Transverse colon (tissue), 4 donors: Measurements from ENCODE around the gene LINGO3. TPM values are rescaled to one million over a fixed set of nuclear protein-coding genes. Genes with fewer than 3 reads are reported as not detected.
A peak's percentile ranks its signal among the peaks of the same experiment; 100 is the strongest.

Experiments
- DNase-seq: peaks from one replicate; pipeline ENCODE4 v3.0.0-alpha.2; 2019
- H3K27ac ChIP-seq, 4 donors: fragments of 200-600 bp; sonication (generic); 2 replicates each; pipeline ENCODE4 v1.5.1; 2016 to 2018; ENCODE audit warnings: inconsistent platforms in 4 of 4
- H3K27me3 ChIP-seq: fragments of 200-600 bp; sonication (generic); 2 replicates; pipeline ENCODE4 v1.5.1; 2017; ENCODE audit warnings: inconsistent platforms
- H3K36me3 ChIP-seq, 4 donors: fragments of 200-600 bp; sonication (generic); 2 replicates each; pipeline ENCODE4 v1.5.1; 2017 to 2019; ENCODE audit warnings: inconsistent platforms in 4 of 4
- H3K4me1 ChIP-seq, 4 donors: fragments of 200-600 bp; sonication (generic); 2 replicates each; pipeline ENCODE4 v1.5.1; 2017 to 2020; ENCODE audit warnings: inconsistent platforms in 4 of 4
- H3K4me3 ChIP-seq, 4 donors: fragments of 200-600 bp; sonication (generic); 1 replicate in 1 of 4; 2 replicates in 3 of 4; pipeline versions ENCODE4 v1.5.1 to v1.6.1; 2017 to 2019; ENCODE audit warnings: inconsistent platforms in 4 of 4
- H3K9me3 ChIP-seq, 2 donors: fragments of 200-600 bp; sonication (generic); 2 replicates each; pipeline ENCODE4 v1.5.1; 2017 to 2019; ENCODE audit warnings: inconsistent platforms in 2 of 2
- EP300 ChIP-seq: sonication (generic); formaldehyde crosslinking; IDR thresholded peaks from one replicate; pipeline ENCODE4 v1.6.1; 2017; ENCODE audit warnings: antibody characterized with exemption, low read depth
- POLR2A ChIP-seq: fragments of 450-650 bp; IDR thresholded peaks from one replicate; pipeline ENCODE4 v1.6.1; 2016; ENCODE audit warnings: antibody characterized with exemption, mild to moderate bottlenecking, moderate library complexity
- POLR2AphosphoS5 ChIP-seq, 3 donors: sonication (generic); formaldehyde crosslinking; IDR thresholded peaks; one replicate each; pipeline ENCODE4 v1.6.1; 2016; ENCODE audit warnings: antibody characterized with exemption in 3 of 3
- WGBS, 2 donors: methylation state at CpG; one replicate each; pipeline ENCODE4 v1.1.5; 2018; ENCODE audit warnings: low coverage in 1 of 2; 5-methylcytosine and 5-hydroxymethylcytosine counted together
- in situ Hi-C, 4 donors: fragments of 200-750 bp; cut with MboI; loops; one replicate each; pipeline versions ENCODE4 v1.15.0 to v1.15.1; 2017; ENCODE audit warnings: low sequenced_read_pairs in 3 of 4, low pct_ligation_motif_present in 1 of 4, low pct_unique_long_range_greater_than_20kb in 1 of 4
- intact Hi-C: fragments of 100-400 bp; cut with DNase I; formaldehyde crosslinking; loops from one replicate; pipeline ENCODE4 v1.15.1; 2023; ENCODE audit warnings: low total_unique reads
- total RNA-seq, 4 donors: library from RNA; depleted of rRNA; stranded (reverse); fragments of >200 nt; gene quantifications; one replicate each; pipeline ENCODE4 v1.1.0, GENCODE V29; 2016
- TF ChIP-seq, protein P1 (sequence below), 5 experiments: fragments of 200-600 bp in 3 of 5; fragments of 450-650 bp in 2 of 5; sonication (generic) in 3 of 5; IDR thresholded peaks; 1 replicate in 2 of 5; 2 replicates in 3 of 5; pipeline ENCODE4 v1.5.1; 2016 to 2017; ENCODE audit warnings: antibody characterized with exemption in 5 of 5, inconsistent platforms in 3 of 5, mild to moderate bottlenecking in 2 of 5, moderate library complexity in 1 of 5

The LINGO3 gene
- total RNA-seq, 4 donors from 2014 or later = 0.27 to 1.5 (median 0.64) TPM; not detected in 1

DNA sequence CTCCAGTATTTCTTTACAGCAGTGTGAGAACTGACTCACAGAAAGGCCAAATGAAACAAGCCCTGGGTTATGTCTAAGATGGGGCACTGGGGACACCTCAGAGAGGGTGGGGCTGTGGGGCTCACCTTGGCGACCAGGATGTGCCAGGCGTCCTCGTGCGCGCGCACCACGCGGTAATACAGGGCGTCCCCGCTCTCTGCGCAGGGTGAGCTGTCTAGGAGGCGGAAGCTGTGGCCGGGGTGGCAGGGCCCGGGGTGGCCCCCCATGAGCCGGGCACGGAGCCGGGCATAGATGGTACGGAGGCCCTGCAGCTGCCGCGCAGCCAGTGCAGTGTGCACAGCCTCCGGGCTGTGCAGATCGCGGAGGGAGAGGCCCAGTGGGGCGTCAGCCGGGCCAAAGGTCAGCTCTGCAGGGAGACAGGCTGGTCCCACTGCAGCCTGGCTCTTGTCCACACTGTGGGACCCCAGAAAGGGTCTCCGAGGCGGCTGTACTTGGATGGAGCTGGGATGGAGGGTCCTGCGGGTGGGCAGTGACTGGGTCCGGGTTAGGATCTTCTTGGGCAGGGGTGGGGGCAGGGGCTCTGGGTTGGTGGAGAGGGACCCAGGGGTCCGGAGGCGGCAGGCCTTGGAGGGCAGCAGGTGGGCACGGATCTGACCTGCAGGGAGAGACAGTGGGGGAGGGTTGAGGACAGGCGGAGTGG is 29.3 kb downstream of the LINGO3 start:
- H3K4me1 ChIP-seq = peaks cover 15 to 56% (median 35%) of the 10 kb centered on the region in 4 donors
- in situ Hi-C loops (loop anchor here in 2 of 4 donors (25.0 kb wide), 1 partner anchor 109 kb away; no protein-coding TSS in a partner anchor), intact Hi-C loops (no loop called here)
- no peak for TF ChIP-seq POLR2AphosphoS5 (IDR thresholded peaks at IDR 0.05)
- no peak for TF ChIP-seq EP300
- TF ChIP-seq POLR2A = no peak
- TF ChIP-seq, protein P1, sequence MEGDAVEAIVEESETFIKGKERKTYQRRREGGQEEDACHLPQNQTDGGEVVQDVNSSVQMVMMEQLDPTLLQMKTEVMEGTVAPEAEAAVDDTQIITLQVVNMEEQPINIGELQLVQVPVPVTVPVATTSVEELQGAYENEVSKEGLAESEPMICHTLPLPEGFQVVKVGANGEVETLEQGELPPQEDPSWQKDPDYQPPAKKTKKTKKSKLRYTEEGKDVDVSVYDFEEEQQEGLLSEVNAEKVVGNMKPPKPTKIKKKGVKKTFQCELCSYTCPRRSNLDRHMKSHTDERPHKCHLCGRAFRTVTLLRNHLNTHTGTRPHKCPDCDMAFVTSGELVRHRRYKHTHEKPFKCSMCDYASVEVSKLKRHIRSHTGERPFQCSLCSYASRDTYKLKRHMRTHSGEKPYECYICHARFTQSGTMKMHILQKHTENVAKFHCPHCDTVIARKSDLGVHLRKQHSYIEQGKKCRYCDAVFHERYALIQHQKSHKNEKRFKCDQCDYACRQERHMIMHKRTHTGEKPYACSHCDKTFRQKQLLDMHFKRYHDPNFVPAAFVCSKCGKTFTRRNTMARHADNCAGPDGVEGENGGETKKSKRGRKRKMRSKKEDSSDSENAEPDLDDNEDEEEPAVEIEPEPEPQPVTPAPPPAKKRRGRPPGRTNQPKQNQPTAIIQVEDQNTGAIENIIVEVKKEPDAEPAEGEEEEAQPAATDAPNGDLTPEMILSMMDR (IDR thresholded peaks at IDR 0.05) = no peak
- peak; percentile 66 for DNase-seq
- WGBS, 2 donors = 61% methylated on average over 32 of the region's 33 CpGs; no CpG with 5 or more reads in 1 of the 2 donors
- no peaks in the 10 kb centered on the region for H3K36me3 ChIP-seq
- no peak overlapping the region for H3K27ac ChIP-seq
- no peak overlapping the region for H3K4me3 ChIP-seq
- no peaks in the 10 kb centered on the region for H3K9me3 ChIP-seq
- H3K27me3 ChIP-seq = peaks cover 26% of the 10 kb centered on the region

DNA sequence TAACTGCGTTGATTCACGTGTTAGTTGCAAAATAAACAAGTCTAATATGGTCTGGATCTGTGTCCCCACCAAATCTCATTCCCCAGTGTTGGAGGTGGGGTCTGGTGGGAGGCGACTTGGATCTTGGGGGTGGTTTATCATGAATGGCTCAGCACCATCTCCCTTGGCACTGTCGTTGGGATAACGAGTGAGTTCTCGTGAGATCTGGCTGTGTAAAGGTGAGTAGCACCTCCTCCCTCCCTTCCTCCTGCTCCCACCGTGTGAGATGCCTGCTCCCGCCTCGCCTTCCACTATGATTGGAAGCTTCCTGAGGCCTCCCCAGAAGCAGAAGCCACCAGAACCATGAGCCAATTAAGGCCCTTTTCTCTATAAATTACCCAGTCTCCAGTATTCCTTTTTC is 30.8 kb downstream of the LINGO3 start:
- no peak for TF ChIP-seq POLR2AphosphoS5 (IDR thresholded peaks at IDR 0.05)
- no peak for TF ChIP-seq EP300
- TF ChIP-seq, protein P1 (IDR thresholded peaks at IDR 0.05) = no peak
- TF ChIP-seq POLR2A = no peak
- Histone ChIP-seq H3K27ac (no peak overlapping the region), H3K4me3 (no peak overlapping the region), H3K4me1 (peaks cover 29 to 63% (median 47%) of the 10 kb centered on the region in 4 donors), H3K9me3 (no peaks in the 10 kb centered on the region), H3K27me3 (peaks cover 11% of the 10 kb centered on the region), H3K36me3 (peaks cover 0 to 11% (median 5%) of the 10 kb centered on the region in 4 donors)
- 71 to 87% methylated on average over 6 to 9 of the region's 9 CpGs for WGBS, 2 donors
- in situ Hi-C loops = loop anchor here in 2 of 4 donors (25.0 kb wide), 1 partner anchor 110 kb away; no protein-coding TSS in a partner anchor
- DNase-seq = no peak
- intact Hi-C loops = no loop called here

DNA sequence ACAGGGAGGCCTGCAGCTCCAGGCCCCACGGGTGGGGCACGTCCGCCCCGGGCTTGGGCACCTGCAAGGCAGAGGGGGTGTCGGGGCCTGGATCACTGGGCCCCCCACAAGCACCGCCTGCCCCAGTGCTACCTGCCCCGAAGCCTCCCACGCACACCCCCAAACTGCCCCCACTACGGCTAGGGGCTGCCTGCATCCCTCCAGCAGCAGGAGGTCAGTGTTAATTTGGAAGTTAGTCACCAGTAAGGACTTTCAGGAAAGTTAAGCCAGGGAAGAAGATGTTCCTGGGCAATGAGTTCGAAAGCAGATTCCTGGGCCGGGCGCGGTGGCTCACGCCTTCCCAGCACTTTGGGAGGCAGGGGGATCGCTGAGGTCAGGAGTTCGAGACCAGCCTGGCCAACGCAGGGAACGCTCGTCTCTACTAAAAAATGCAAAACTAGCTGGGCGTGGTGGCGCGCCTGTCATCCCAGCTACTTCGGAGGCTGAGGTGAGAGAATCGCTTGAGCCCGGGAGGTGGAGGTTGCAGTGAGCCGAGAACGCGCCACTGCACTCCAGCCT is 31.4 kb downstream of the LINGO3 start:
- Histone ChIP-seq H3K4me3 (no peak overlapping the region), H3K9me3 (no peaks in the 10 kb centered on the region), H3K36me3 (peaks cover 0 to 12% (median 5%) of the 10 kb centered on the region in 4 donors), H3K27ac (peak overlapping the region; percentile 53 to 69 (median 62)), H3K27me3 (peaks cover 5% of the 10 kb centered on the region), H3K4me1 (peaks cover 36 to 63% (median 48%) of the 10 kb centered on the region in 4 donors)
- intact Hi-C loops (no loop called here), in situ Hi-C loops (loop anchor here in 2 of 4 donors (25.0 kb wide), 1 partner anchor 111 kb away; no protein-coding TSS in a partner anchor)
- WGBS, 2 donors = 83% methylated on average over 28 of the region's 28 CpGs; no CpG with 5 or more reads in 1 of the 2 donors
- no peak for DNase-seq
- TF ChIP-seq, protein P1 (IDR thresholded peaks at IDR 0.05) = peak in 1 of 5 experiments; percentile 1
- TF ChIP-seq POLR2AphosphoS5 (IDR thresholded peaks at IDR 0.05) = no peak

DNA sequence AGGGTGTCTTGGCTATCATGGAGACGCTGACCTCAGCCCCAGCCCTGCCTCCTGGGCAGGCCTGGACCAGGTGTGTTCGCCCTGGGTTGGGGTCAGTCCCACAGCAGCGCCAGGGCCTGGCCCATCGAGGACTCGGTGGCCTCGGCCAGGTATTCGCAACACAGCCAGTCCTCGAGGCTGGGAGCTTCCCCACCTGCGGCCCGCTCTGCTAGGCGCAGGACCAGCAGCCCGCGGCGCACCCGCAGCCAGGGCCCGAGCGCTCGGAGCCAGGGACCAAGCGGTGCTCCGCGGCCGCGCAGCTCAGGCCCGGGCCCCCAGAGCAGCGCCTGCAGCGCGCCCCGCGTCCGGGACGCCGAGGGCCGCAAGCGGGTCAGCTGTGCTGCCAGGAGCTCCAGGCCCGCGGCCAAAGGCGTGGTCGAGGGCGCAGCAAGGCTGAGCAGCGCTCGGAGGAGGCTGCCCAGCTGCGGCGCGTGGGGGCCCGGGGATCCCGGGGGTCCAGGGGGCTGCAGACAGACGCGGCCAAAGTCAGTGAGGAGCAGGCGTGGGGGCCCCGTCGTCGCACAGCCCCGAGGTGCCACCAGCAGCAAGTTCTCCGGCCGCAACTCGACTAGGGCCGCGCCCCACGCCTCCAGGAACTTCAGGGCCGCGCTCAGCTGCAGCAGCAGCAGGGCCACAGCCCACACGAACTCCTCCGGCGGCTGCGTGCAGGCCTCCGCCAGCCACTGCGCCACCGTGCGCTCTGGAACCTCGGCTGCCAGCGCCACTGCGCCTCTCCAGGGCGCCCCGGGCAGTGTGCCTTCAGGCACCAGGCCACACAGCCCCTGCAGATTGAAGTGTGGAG is 32.1 kb downstream of the LINGO3 start:
- H3K4me1 ChIP-seq = peaks cover 38 to 69% (median 54%) of the 10 kb centered on the region in 4 donors

More for the DNA sequence above, 32.1 kb downstream of the LINGO3 start:
- H3K27me3 ChIP-seq = peaks cover 3% of the 10 kb centered on the region
- DNase-seq = peak; percentile 59
- TF ChIP-seq POLR2AphosphoS5 (IDR thresholded peaks at IDR 0.05) (peak in 1 of 3 donors; percentile 34), POLR2A (no peak), EP300 (no peak)
- TF ChIP-seq, protein P1 (IDR thresholded peaks at IDR 0.05) = peak in 1 of 5 experiments; percentile 44
- WGBS, 2 donors = 60% methylated on average over 44 of the region's 74 CpGs; no CpG with 5 or more reads in 1 of the 2 donors
- intact Hi-C loops (no loop called here), in situ Hi-C loops (loop anchor here in 2 of 4 donors (25.0 kb wide), 1 partner anchor 111 kb away; no protein-coding TSS in a partner anchor)
- peaks cover 0 to 12% (median 5%) of the 10 kb centered on the region in 4 donors for H3K36me3 ChIP-seq
- peak overlapping the region in 1 of 4 donors; percentile 25 for H3K4me3 ChIP-seq
- peak overlapping the region; percentile 53 to 69 (median 62) for H3K27ac ChIP-seq
- H3K9me3 ChIP-seq = no peaks in the 10 kb centered on the region
